ENCODE data around the gene EPRS1. TPM values are rescaled to one million over a fixed set of nuclear protein-coding genes. Genes with fewer than 3 reads are reported as not detected.

EPRS1 gene
- total and polyA plus RNA-seq, 9 of the 15 experiments (the other 6 are each of a cell fraction or from before 2014, with no cell fraction given) = 129 to 291 (median 248) TPM

GRCh38 chr1:220089650-220090556 lies 43.6 kb upstream of the EPRS1 start, which contains the start of gene BPNT1 (continued):
- no peak for TF ChIP-seq ZNF3 (CRISPR knock-in tag; IDR thresholded peaks at IDR 0.05)
- TF ChIP-seq YY1 (IDR thresholded peaks at IDR 0.05; ENCODE audit: borderline replicate concordance in 1 of 3, control insufficient read depth in 1 of 3, extremely low read depth in 1 of 3, insufficient read depth in 3 of 3, insufficient read length in 1 of 3, insufficient replicate concordance in 2 of 3, low read depth in 1 of 3, low read length in 2 of 3) = peak in 2 of 3 experiments; percentile 29 to 53
- peak in 1 of 2 experiments; percentile 36; a peak in 2 of 4 replicates for TF ChIP-seq KDM1A (IDR thresholded peaks at IDR 0.05)
- TF ChIP-seq ELF1 (tag; IDR thresholded peaks at IDR 0.05) = no peak
- peak; percentile 25; the same call in 1 of the 2 replicates for TF ChIP-seq LEF1 (IDR thresholded peaks at IDR 0.05)
- TF ChIP-seq U2AF1 (optimal IDR thresholded peaks at IDR 0.05; ENCODE audit: low read depth, low read length) = peak; percentile 5
- 0 out of 2 replicates have a peak, but pooled peaks have one; percentile 18 for TF ChIP-seq NR2C2 (CRISPR knock-in tag; IDR thresholded peaks at IDR 0.05)
- TF ChIP-seq NR2C2 (tag; IDR thresholded peaks at IDR 0.05) = no peak
- peak; percentile 71 for TF ChIP-seq EP400 (IDR thresholded peaks at IDR 0.05)
- TF ChIP-seq, protein P1, sequence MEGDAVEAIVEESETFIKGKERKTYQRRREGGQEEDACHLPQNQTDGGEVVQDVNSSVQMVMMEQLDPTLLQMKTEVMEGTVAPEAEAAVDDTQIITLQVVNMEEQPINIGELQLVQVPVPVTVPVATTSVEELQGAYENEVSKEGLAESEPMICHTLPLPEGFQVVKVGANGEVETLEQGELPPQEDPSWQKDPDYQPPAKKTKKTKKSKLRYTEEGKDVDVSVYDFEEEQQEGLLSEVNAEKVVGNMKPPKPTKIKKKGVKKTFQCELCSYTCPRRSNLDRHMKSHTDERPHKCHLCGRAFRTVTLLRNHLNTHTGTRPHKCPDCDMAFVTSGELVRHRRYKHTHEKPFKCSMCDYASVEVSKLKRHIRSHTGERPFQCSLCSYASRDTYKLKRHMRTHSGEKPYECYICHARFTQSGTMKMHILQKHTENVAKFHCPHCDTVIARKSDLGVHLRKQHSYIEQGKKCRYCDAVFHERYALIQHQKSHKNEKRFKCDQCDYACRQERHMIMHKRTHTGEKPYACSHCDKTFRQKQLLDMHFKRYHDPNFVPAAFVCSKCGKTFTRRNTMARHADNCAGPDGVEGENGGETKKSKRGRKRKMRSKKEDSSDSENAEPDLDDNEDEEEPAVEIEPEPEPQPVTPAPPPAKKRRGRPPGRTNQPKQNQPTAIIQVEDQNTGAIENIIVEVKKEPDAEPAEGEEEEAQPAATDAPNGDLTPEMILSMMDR (IDR thresholded peaks at IDR 0.05 in 2 of 3, conservative IDR thresholded peaks at IDR 0.05 in 1 of 3; ENCODE audit: insufficient read depth in 2 of 3, low read depth in 1 of 3, low read length in 3 of 3) = peak in 1 of 3 experiments; percentile 30; a peak in 1 of 6 replicates
- no peak for TF ChIP-seq ZNF57 (CRISPR knock-in tag; IDR thresholded peaks at IDR 0.05)
- TF ChIP-seq E2F4 (CRISPR knock-in tag; IDR thresholded peaks at IDR 0.05; ENCODE audit: low read depth) = no peak
- peak in 1 of 2 experiments; percentile 69; a peak in 2 of 4 replicates for TF ChIP-seq HDAC1 (IDR thresholded peaks at IDR 0.05)
- TF ChIP-seq TOE1 (IDR thresholded peaks at IDR 0.05; ENCODE audit: borderline replicate concordance) = peak; percentile 92
- no peak for TF ChIP-seq TOE1 (CRISPR knock-in tag; IDR thresholded peaks at IDR 0.05; ENCODE audit: borderline replicate concordance, low read depth)
- no peak for TF ChIP-seq PURB (CRISPR knock-in tag; IDR thresholded peaks at IDR 0.05; ENCODE audit: low read depth)
- TF ChIP-seq BRD9 (IDR thresholded peaks at IDR 0.05; ENCODE audit: low read depth, partially characterized antibody) = peak; percentile 75
- no peak for TF ChIP-seq HNRNPUL1 (IDR thresholded peaks at IDR 0.05; ENCODE audit: low read length)
- peak; percentile 73 for TF ChIP-seq ATF7 (IDR thresholded peaks at IDR 0.05)
- TF ChIP-seq SP1 (CRISPR knock-in tag; IDR thresholded peaks at IDR 0.05) = peak; percentile 99
- TF ChIP-seq CREB1 (IDR thresholded peaks at IDR 0.05) = peak; percentile 32; the same call in 1 of the 2 replicates
- 0 out of 2 replicates have a peak, but pooled peaks have one; percentile 7 for TF ChIP-seq CREB1 (CRISPR knock-in tag; IDR thresholded peaks at IDR 0.05)
- TF ChIP-seq MCM7 (IDR thresholded peaks at IDR 0.05) = 0 out of 4 replicates have a peak, but pooled peaks of 1 of the 2 experiments have one; percentile 57
- TF ChIP-seq, protein P2, sequence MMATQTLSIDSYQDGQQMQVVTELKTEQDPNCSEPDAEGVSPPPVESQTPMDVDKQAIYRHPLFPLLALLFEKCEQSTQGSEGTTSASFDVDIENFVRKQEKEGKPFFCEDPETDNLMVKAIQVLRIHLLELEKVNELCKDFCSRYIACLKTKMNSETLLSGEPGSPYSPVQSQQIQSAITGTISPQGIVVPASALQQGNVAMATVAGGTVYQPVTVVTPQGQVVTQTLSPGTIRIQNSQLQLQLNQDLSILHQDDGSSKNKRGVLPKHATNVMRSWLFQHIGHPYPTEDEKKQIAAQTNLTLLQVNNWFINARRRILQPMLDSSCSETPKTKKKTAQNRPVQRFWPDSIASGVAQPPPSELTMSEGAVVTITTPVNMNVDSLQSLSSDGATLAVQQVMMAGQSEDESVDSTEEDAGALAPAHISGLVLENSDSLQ (IDR thresholded peaks at IDR 0.05) = peak; percentile 75
- 0 out of 2 replicates have a peak, but pooled peaks have one; percentile 30 for TF ChIP-seq ZFX (CRISPR knock-in tag; IDR thresholded peaks at IDR 0.05)
